Activated B cell treated with CpG ODN at 0.5 μM for 24 hours (primary cell): Measurements from ENCODE around the gene LHFPL6. TPM values are rescaled to one million over a fixed set of nuclear protein-coding genes. Genes with fewer than 3 reads are reported as not detected.

ENCODE experiments used
- ATAC-seq: fragments of 200-7000 bp; cut with Tn5 transposase; one replicate; pipeline ENCODE4 v1.10.0; 2021; ENCODE audit warnings: low read depth, mild to moderate bottlenecking, moderate library complexity
- CTCF ChIA-PET: fragments of 350-600 bp; sonication (Branson Sonifier 250); formaldehyde crosslinking; loops from one replicate; lab custom pipeline; 2021; ENCODE audit warnings: antibody characterized with exemption; lab: Charles Lee
- POLR2A ChIA-PET: fragments of 350-600 bp; sonication (Branson Sonifier 250); formaldehyde crosslinking; loops from one replicate; lab custom pipeline; 2021; ENCODE audit warnings: antibody characterized with exemption; lab: Charles Lee
- DNase-seq: peaks from one replicate; pipeline ENCODE4 v3.0.0; 2022
- H3K27ac Mint-ChIP-seq: one replicate; pipeline ENCODE4 v1.8.0; 2020; ENCODE audit warnings: mixed read lengths
- H3K27me3 Mint-ChIP-seq: one replicate; pipeline ENCODE4 v1.8.0; 2021; ENCODE audit warnings: mixed read lengths
- H3K36me3 Mint-ChIP-seq: one replicate; pipeline ENCODE4 v1.8.0; 2021; ENCODE audit warnings: low read depth, mixed read lengths
- H3K4me1 Mint-ChIP-seq: one replicate; pipeline ENCODE4 v1.8.0; 2021; ENCODE audit warnings: mixed read lengths
- H3K4me3 Mint-ChIP-seq: one replicate; pipeline ENCODE4 v1.8.0; 2020; ENCODE audit warnings: mild to moderate bottlenecking, mixed read lengths
- H3K9me3 Mint-ChIP-seq: one replicate; pipeline ENCODE4 v1.8.0; 2020; ENCODE audit warnings: mixed read lengths
- intact Hi-C: fragments of 100-400 bp; cut with micrococcal nuclease; formaldehyde crosslinking; loops from one replicate; pipeline ENCODE4 v1.15.1; 2024
- total RNA-seq: library from RNA; stranded (reverse); gene quantifications from 2 replicates; pipeline ENCODE4 v1.2.3, GENCODE V29; 2022
- TF ChIP-seq, protein P1 (sequence below): fragments of 200-600 bp; IDR thresholded peaks from one replicate; pipeline ENCODE4 v1.8.0; 2022; ENCODE audit warnings: antibody characterized with exemption, mild to moderate bottlenecking

LHFPL6 gene
- total RNA-seq, 1 donor from 2014 or later: 0.13 TPM

DNA sequence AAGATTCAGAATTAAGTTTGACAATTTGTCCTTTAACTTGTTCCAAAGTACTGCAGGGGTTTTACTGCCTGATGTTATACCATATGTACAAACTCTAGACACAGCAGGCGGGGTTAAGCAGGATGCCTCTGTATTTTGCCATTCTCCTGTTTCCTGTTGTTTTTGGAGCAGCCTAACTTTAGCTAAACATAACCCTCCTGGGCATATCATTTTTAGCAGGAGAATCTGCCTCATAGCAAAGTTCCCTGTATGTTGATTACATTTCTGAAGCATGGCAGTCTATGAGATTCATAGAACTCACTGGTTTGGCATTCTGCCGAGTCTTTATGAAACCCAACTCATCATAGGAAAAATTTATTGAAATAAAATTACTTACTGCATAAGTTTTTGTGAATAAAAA, 5.2 kb downstream of the LHFPL6 start:
- no peaks in the 10 kb centered on the region for H3K36me3 Mint-ChIP-seq
- no peak for ATAC-seq
- POLR2A ChIA-PET: interaction anchor here (0.6 kb wide), 1 partner anchor 848 kb away, joined by 4 read pairs; no protein-coding TSS in a partner anchor

DNA sequence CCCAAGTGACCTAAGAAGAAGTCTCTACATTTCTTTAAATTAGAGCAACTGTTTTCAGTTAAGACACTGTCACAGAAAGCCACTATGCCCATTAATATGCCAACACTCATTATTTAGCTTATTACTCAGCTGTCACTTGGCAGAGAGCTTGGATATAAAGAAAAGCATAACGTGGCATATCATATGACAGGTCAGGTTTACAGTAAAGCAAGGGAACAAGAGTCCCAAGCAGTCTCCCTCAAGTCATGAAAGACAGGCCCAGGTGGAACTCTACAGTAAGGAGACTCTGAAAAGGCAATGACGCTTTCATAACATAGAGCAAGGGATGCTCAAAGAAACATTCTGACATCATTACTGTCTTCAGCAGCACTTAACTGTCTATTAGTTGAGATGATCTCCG, 6.3 kb downstream of the LHFPL6 start:
- H3K9me3 Mint-ChIP-seq: peaks cover 3% of the 10 kb centered on the region
- H3K36me3 Mint-ChIP-seq: no peaks in the 10 kb centered on the region
- ATAC-seq (no peak), DNase-seq (no peak)
- ChIA-PET POLR2A (no interaction called here), CTCF (no interaction called here)
- H3K4me1 Mint-ChIP-seq: no peaks in the 10 kb centered on the region
- intact Hi-C loops: no loop called here
- no peak overlapping the region for H3K4me3 Mint-ChIP-seq
- H3K27ac Mint-ChIP-seq: no peak overlapping the region
- H3K27me3 Mint-ChIP-seq: peaks cover 10% of the 10 kb centered on the region
- TF ChIP-seq, protein P1, sequence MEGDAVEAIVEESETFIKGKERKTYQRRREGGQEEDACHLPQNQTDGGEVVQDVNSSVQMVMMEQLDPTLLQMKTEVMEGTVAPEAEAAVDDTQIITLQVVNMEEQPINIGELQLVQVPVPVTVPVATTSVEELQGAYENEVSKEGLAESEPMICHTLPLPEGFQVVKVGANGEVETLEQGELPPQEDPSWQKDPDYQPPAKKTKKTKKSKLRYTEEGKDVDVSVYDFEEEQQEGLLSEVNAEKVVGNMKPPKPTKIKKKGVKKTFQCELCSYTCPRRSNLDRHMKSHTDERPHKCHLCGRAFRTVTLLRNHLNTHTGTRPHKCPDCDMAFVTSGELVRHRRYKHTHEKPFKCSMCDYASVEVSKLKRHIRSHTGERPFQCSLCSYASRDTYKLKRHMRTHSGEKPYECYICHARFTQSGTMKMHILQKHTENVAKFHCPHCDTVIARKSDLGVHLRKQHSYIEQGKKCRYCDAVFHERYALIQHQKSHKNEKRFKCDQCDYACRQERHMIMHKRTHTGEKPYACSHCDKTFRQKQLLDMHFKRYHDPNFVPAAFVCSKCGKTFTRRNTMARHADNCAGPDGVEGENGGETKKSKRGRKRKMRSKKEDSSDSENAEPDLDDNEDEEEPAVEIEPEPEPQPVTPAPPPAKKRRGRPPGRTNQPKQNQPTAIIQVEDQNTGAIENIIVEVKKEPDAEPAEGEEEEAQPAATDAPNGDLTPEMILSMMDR: no peak

More for the DNA sequence above, 5.2 kb downstream of the LHFPL6 start:
- no peak overlapping the region for H3K4me3 Mint-ChIP-seq
- CTCF ChIA-PET: no interaction called here
- peaks cover 3% of the 10 kb centered on the region for H3K9me3 Mint-ChIP-seq
- H3K27ac Mint-ChIP-seq: no peak overlapping the region
- intact Hi-C loops: no loop called here
- DNase-seq: no peak
- peaks cover 18% of the 10 kb centered on the region for H3K27me3 Mint-ChIP-seq
- peaks cover 7% of the 10 kb centered on the region for H3K4me1 Mint-ChIP-seq
- TF ChIP-seq, protein P1: no peak

DNA sequence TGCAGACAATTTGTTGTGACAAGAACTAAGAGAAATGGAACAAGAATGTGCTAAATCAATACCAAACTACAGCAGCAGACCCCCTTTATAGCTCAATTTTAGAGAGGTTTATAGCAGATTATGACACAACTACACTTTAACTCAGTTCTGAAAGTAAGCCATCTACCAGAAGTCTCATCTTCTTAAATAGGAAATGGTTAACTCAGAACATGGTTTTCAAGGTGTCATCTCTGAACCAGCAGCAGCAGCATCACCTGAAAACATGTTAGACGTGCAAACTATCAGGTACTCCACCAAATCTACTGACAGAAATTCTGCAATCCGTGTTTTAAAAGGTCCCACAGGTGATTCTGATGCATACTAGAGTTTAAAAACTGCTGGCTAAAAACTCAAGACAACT, 6.8 kb downstream of the LHFPL6 start:
- Mint-ChIP-seq H3K27me3 (peaks cover 8% of the 10 kb centered on the region), H3K9me3 (peaks cover 3% of the 10 kb centered on the region), H3K27ac (no peak overlapping the region), H3K4me1 (no peaks in the 10 kb centered on the region), H3K4me3 (no peak overlapping the region), H3K36me3 (no peaks in the 10 kb centered on the region)
- ChIA-PET POLR2A (no interaction called here), CTCF (no interaction called here)
- ATAC-seq (no peak), DNase-seq (no peak)
- intact Hi-C loops: no loop called here
- TF ChIP-seq, protein P1: no peak

DNA sequence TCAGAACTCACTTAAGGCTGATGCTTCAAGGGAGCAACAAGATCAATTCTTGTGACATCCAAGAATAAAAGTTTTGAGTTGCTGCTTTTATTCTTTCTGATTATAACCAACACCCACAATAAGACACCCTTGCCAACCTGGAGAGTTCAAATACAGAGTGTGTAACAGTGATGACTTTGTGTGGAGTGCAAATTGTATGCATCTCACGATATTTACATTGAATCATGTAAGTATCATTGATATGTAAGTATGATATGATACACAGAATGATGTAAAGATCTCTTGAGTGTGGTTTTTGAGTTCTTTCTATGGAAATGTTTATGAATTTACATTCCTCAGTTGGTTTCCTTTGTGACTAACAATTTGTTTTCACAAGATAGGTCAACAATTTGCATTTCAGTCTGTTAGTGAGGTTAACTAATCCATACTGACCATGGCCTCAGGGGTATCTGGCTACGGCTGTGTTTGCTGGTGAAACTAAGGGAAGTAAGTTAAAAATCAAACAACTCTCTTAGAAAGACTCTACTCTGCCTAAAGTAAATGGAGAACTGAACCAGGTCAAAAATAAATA, 12.4 kb downstream of the LHFPL6 start:
- no peaks in the 10 kb centered on the region for H3K4me1 Mint-ChIP-seq

DNA sequence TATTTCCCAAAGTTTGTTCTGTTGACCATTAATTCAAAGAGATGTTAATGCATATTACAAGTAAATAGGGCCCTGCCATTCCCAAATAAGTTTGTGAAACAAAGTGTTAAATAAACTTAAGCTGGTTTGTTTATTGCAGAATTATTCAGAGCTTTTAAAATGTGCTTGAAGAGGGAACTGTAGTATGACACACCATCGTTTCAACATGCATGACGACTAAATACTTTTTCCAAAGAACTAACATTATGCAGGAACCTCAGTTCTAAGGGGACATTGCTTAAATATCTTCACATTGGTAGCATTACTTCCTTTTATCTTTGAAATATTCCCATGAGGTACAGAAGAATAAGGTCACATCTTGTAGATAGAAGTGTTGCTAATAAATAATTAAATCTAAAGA, 14.6 kb downstream of the LHFPL6 start:
- CTCF ChIA-PET: no interaction called here
- H3K27me3 Mint-ChIP-seq: no peaks in the 10 kb centered on the region
- ATAC-seq (no peak), DNase-seq (no peak)
- H3K4me1 Mint-ChIP-seq: no peaks in the 10 kb centered on the region
- H3K4me3 Mint-ChIP-seq: no peak overlapping the region
- intact Hi-C loops: no loop called here
- no peak overlapping the region for H3K27ac Mint-ChIP-seq
- TF ChIP-seq, protein P1: no peak
- no peaks in the 10 kb centered on the region for H3K9me3 Mint-ChIP-seq
- POLR2A ChIA-PET: no interaction called here
- no peaks in the 10 kb centered on the region for H3K36me3 Mint-ChIP-seq

More for the DNA sequence above, 12.4 kb downstream of the LHFPL6 start:
- Mint-ChIP-seq H3K27me3 (no peaks in the 10 kb centered on the region), H3K27ac (no peak overlapping the region), H3K36me3 (no peaks in the 10 kb centered on the region), H3K9me3 (peaks cover 3% of the 10 kb centered on the region), H3K4me3 (no peak overlapping the region)
- ATAC-seq: no peak
- DNase-seq: no peak
- TF ChIP-seq, protein P1: no peak
- intact Hi-C loops: no loop called here
- ChIA-PET POLR2A (no interaction called here), CTCF (no interaction called here)
